HepG2 (cell line): ENCODE results near the gene ST7L. TPM values are rescaled to one million over a fixed set of nuclear protein-coding genes. Genes with fewer than 3 reads are reported as not detected.

Experiments used
- DPF2 ChIP-seq: sonication (generic); formaldehyde crosslinking; IDR thresholded peaks from 2 replicates; pipeline ENCODE4 v1.4.0; 2020; ENCODE audit warnings: mild to moderate bottlenecking, low read depth, missing genetic modification reagents, borderline replicate concordance
- GRHL1 ChIP-seq: sonication (generic); formaldehyde crosslinking; conservative IDR thresholded peaks from 2 replicates; pipeline ENCODE4 v1.8.0; 2022; ENCODE audit warnings: missing genetic modification reagents
- ISL2 ChIP-seq: sonication (generic); formaldehyde crosslinking; IDR thresholded peaks from 2 replicates; pipeline ENCODE4 v1.5.0; 2020; ENCODE audit warnings: missing genetic modification reagents
- SKI ChIP-seq: fragments of 450-650 bp; IDR thresholded peaks from one replicate; pipeline ENCODE4 v1.6.1; 2018; ENCODE audit warnings: mild to moderate bottlenecking; ENCODE audit not compliant: partially characterized antibody
- TEAD3 ChIP-seq: optimal IDR thresholded peaks from 2 replicates; pipeline ENCODE3; 2016; ENCODE audit warnings: borderline replicate concordance
- ZFYVE20 ChIP-seq: sonication (generic); formaldehyde crosslinking; IDR thresholded peaks from 2 replicates; pipeline ENCODE4 v1.8.0; 2023; ENCODE audit warnings: low read depth, mild to moderate bottlenecking, moderate library complexity, missing genetic modification reagents, borderline replicate concordance
- ZNF121 ChIP-seq: sonication (generic); formaldehyde crosslinking; IDR thresholded peaks from 2 replicates; pipeline ENCODE4 v1.5.0; 2020; ENCODE audit warnings: mild to moderate bottlenecking, missing genetic modification reagents
- ZNF318 ChIP-seq: sonication (generic); formaldehyde crosslinking; IDR thresholded peaks from 2 replicates; pipeline ENCODE4 v1.4.0; 2020; ENCODE audit warnings: mild to moderate bottlenecking, missing genetic modification reagents
- ZNF646 ChIP-seq: sonication (generic); formaldehyde crosslinking; IDR thresholded peaks from 2 replicates; pipeline ENCODE4 v1.9.0; 2021; ENCODE audit warnings: mild to moderate bottlenecking, missing genetic modification reagents
- polyA plus RNA-seq, 8 experiments: library from polyadenylated mRNA; depleted of rRNA in 3 of 8; stranded (reverse) in 7 of 8; unstranded in 1 of 8; fragments of >200 nt; fragmentation: Illumina TruSeq in 4 of 8; extraction: Trizol in 4 of 8; gene quantifications; 2 replicates each; pipeline versions ENCODE4 v1.2.1 to v1.2.3, GENCODE V29; 2011 to 2016; ENCODE audit warnings: low read depth in 4 of 8, missing spikeins in 1 of 8, mixed read lengths in 1 of 8; ENCODE audit not compliant: insufficient read depth in 1 of 8
- total RNA-seq, 5 experiments: library from RNA; depleted of rRNA; stranded (reverse); fragments of >200 nt; fragmentation: Illumina TruSeq; extraction: Trizol; gene quantifications; 2 replicates each; pipeline ENCODE4 v1.2.3, GENCODE V29; 2016; ENCODE audit warnings: low read depth in 1 of 5

The ST7L gene
- total and polyA plus RNA-seq, 2 of the 13 experiments (the other 11 are each of a cell fraction or from before 2014, with no cell fraction given) = 8.6 to 19.9 TPM

- TF ChIP-seq ISL2 (CRISPR knock-in tag) = peak; percentile 37; the same call in 1 of the 2 replicates
- TF ChIP-seq ZNF121 (CRISPR knock-in tag) = no peak
- peak; percentile 62 for TF ChIP-seq TEAD3 (CRISPR knock-in tag)
- TF ChIP-seq ZFYVE20 = no peak; the same call in 1 of the 2 replicates
- TF ChIP-seq ZNF318 = peak; percentile 65; the same call in 1 of the 2 replicates
- TF ChIP-seq DPF2 (CRISPR knock-in tag) = no peak
- no peak for TF ChIP-seq SKI
- TF ChIP-seq ZNF646 (CRISPR knock-in tag) = 0 out of 2 replicates have a peak, but pooled peaks have one; percentile 11
- no peak for TF ChIP-seq GRHL1
Measured at GRCh38 chr1:112618721-112619517, at the start of gene ST7L (continued).
